K562 (cell line): ENCODE results near the gene BCAM. TPM values are rescaled to one million over a fixed set of nuclear protein-coding genes. Genes with fewer than 3 reads are reported as not detected.
A peak's percentile ranks its signal among the peaks of the same experiment; 100 is the strongest.

Experiments
- ARID1B ChIP-seq: fragments of 450-650 bp; IDR thresholded peaks from 2 replicates; pipeline ENCODE4 v1.6.1; 2016; ENCODE audit warnings: antibody characterized with exemption, mild to moderate bottlenecking, inconsistent platforms
- BCL6 ChIP-seq: fragments of 250-450 bp; sonication (Bioruptor Pico); IDR thresholded peaks from 2 replicates; pipeline ENCODE4 v1.4.0; 2020
- CC2D1A ChIP-seq: fragments of 450-650 bp; IDR thresholded peaks from 2 replicates; pipeline ENCODE4 v1.6.1; 2017; ENCODE audit warnings: mild to moderate bottlenecking
- DEAF1 ChIP-seq: fragments of 450-650 bp; formaldehyde crosslinking; IDR thresholded peaks from 2 replicates; pipeline ENCODE4 v1.4.0; 2020; ENCODE audit warnings: mild to moderate bottlenecking, moderate library complexity
- DPF2 ChIP-seq: fragments of 450-650 bp; IDR thresholded peaks from 2 replicates; pipeline ENCODE4 v1.6.1; 2016
- ESRRA ChIP-seq: fragments of 450-650 bp; IDR thresholded peaks from 2 replicates; pipeline ENCODE4 v1.6.1; 2014; ENCODE audit warnings: low read depth, mild to moderate bottlenecking, moderate library complexity, borderline replicate concordance
- FOXK2 ChIP-seq, 2 experiments: fragments of 450-650 bp; IDR thresholded peaks in 1 of 2; conservative IDR thresholded peaks in 1 of 2; 2 replicates each; pipeline ENCODE4 v1.6.1; 2016; ENCODE audit warnings: low read depth in 2 of 2, mild to moderate bottlenecking in 1 of 2
- HDAC2 ChIP-seq: fragments of 450-650 bp; IDR thresholded peaks from 2 replicates; pipeline ENCODE4 v1.6.1; 2016; ENCODE audit warnings: mild to moderate bottlenecking
- LCOR ChIP-seq: sonication (generic); formaldehyde crosslinking; IDR thresholded peaks from 2 replicates; pipeline ENCODE4 v1.8.0; 2022; ENCODE audit warnings: mild to moderate bottlenecking, missing genetic modification reagents
- MED1 ChIP-seq: sonication (generic); formaldehyde crosslinking; IDR thresholded peaks from 2 replicates; pipeline ENCODE4 v1.8.1; 2023; ENCODE audit warnings: missing genetic modification reagents, borderline replicate concordance
- MNT ChIP-seq, 2 experiments: fragments of 450-650 bp; conservative IDR thresholded peaks; 2 replicates each; pipeline ENCODE4 v1.6.1; 2017; ENCODE audit warnings: mild to moderate bottlenecking in 2 of 2, moderate library complexity in 2 of 2
- MTA3 ChIP-seq: fragments of 450-650 bp; formaldehyde crosslinking; IDR thresholded peaks from 2 replicates; pipeline ENCODE4 v1.6.1; 2017; ENCODE audit warnings: mild to moderate bottlenecking, borderline replicate concordance
- MYC ChIP-seq, 2 experiments: fragments of 250-450 bp in 1 of 2; sonication (Bioruptor Pico) in 1 of 2; IDR thresholded peaks; 2 replicates each; pipeline versions ENCODE4 v1.5.1 to v1.6.1; 2012 to 2021; ENCODE audit warnings: low read depth in 2 of 2, borderline replicate concordance in 1 of 2, improper control_type of control experiment in 1 of 2, low read length in 1 of 2, mild to moderate bottlenecking in 1 of 2, moderate library complexity in 1 of 2
- NR2C1 ChIP-seq, 2 experiments: fragments of 450-650 bp; IDR thresholded peaks; 2 replicates each; pipeline ENCODE4 v1.6.1; 2017; ENCODE audit warnings: mild to moderate bottlenecking in 2 of 2, antibody characterized with exemption in 1 of 2, inconsistent platforms in 1 of 2, missing compliant biosample characterization in 1 of 2, missing genetic modification characterization in 1 of 2
- NRF1 ChIP-seq, 2 experiments: fragments of 450-650 bp; IDR thresholded peaks in 1 of 2; conservative IDR thresholded peaks in 1 of 2; 2 replicates each; pipeline ENCODE4 v1.6.1; 2014; ENCODE audit warnings: mild to moderate bottlenecking in 2 of 2
- PHF20 ChIP-seq: fragments of 450-650 bp; IDR thresholded peaks from 2 replicates; pipeline ENCODE4 v1.6.1; 2018; ENCODE audit not compliant: partially characterized antibody
- POLR3A ChIP-seq: IDR thresholded peaks from 2 replicates; pipeline ENCODE4 v1.6.1; 2011; ENCODE audit warnings: borderline replicate concordance, mild to moderate bottlenecking, moderate library complexity; ENCODE audit not compliant: insufficient read length, insufficient read depth; ENCODE audit errors: extremely low read depth
- RFX5 ChIP-seq: IDR thresholded peaks from 2 replicates; pipeline ENCODE4 v1.6.1; 2011; ENCODE audit warnings: low read depth, mild to moderate bottlenecking, improper control_type of control experiment, low read length
- SMC3 ChIP-seq: conservative IDR thresholded peaks from 2 replicates; pipeline ENCODE4 v1.6.1; 2011; ENCODE audit warnings: low read depth, low read length, improper control_type of control experiment; ENCODE audit not compliant: insufficient read depth
- TEAD4 ChIP-seq, 2 experiments: sonication (generic) in 1 of 2; formaldehyde crosslinking in 1 of 2; IDR thresholded peaks; 2 replicates each; pipeline versions ENCODE4 v1.6.1 to v1.8.0; 2012 to 2022; ENCODE audit warnings: borderline replicate concordance in 1 of 2, inconsistent platforms in 1 of 2, low read length in 1 of 2, mild to moderate bottlenecking in 1 of 2, missing genetic modification reagents in 1 of 2
- TFAP4 ChIP-seq: sonication (generic); formaldehyde crosslinking; IDR thresholded peaks from 2 replicates; pipeline ENCODE4 v1.8.0; 2022; ENCODE audit warnings: missing genetic modification reagents, mild to moderate bottlenecking, moderate library complexity, borderline replicate concordance
- ZNF253 ChIP-seq: fragments of 250-450 bp; sonication (Bioruptor Pico); conservative IDR thresholded peaks from 2 replicates; pipeline ENCODE4 v1.6.1; 2021; ENCODE audit warnings: mild to moderate bottlenecking
- ZNF384 ChIP-seq: IDR thresholded peaks from 2 replicates; pipeline ENCODE4 v1.6.1; 2012; ENCODE audit warnings: low read depth, low read length, improper control_type of control experiment
- ZNF583 ChIP-seq: fragments of 250-450 bp; sonication (Bioruptor Pico); IDR thresholded peaks from 2 replicates; pipeline ENCODE4 v1.4.0; 2020
- polyA plus RNA-seq, 8 experiments: library from polyadenylated mRNA; depleted of rRNA in 4 of 8; stranded (reverse) in 5 of 8; unstranded in 3 of 8; fragments of >200 nt; fragmentation: Nextera tagmentation in 2 of 8; fragmentation: Illumina TruSeq in 1 of 8; extraction: Ambion mirVana in 2 of 8; extraction: Trizol in 1 of 8; gene quantifications; 2 replicates each; pipeline versions ENCODE4 v1.2.1 to v1.2.3, GENCODE V29; 2011 to 2014; ENCODE audit warnings: inconsistent platforms in 1 of 8, missing spikeins in 1 of 8
- total RNA-seq, 7 experiments: library from RNA; depleted of rRNA in 6 of 7; stranded (reverse); fragments of >200 nt in 6 of 7; fragmentation: Illumina TruSeq in 2 of 7; extraction: Trizol in 2 of 7; gene quantifications; 2 replicates each; pipeline versions ENCODE4 v1.2.1 to v1.2.3, GENCODE V29; 2011 to 2021; ENCODE audit warnings: low replicate concordance in 1 of 7

BCAM gene
- total and polyA plus RNA-seq, 9 of the 15 experiments (the other 6 are each of a cell fraction or from before 2014, with no cell fraction given) = 0.07 to 1.3 (median 0.33) TPM; not detected in 2

- TF ChIP-seq ESRRA = peak; percentile 70; the same call in 1 of the 2 replicates
- peak; percentile 59 for TF ChIP-seq MYC (IDR thresholded peaks at IDR 0.05; ENCODE audit: low read depth, low read length)
- TF ChIP-seq MYC (CRISPR knock-in tag; IDR thresholded peaks at IDR 0.05; ENCODE audit: borderline replicate concordance, low read depth) = no peak
- peak; percentile 66 for TF ChIP-seq ZNF384
- TF ChIP-seq SMC3 = peak; percentile 94
- TF ChIP-seq NRF1 (conservative IDR thresholded peaks at IDR 0.05 in 1 of 2, IDR thresholded peaks at IDR 0.05 in 1 of 2) = peak in 1 of 2 experiments; percentile 39; a peak in 2 of 4 replicates
- TF ChIP-seq ZNF583 (CRISPR knock-in tag) = no peak
- TF ChIP-seq ZNF253 (CRISPR knock-in tag) = no peak
- TF ChIP-seq MED1 = no peak
- peak; percentile 13; the same call in 1 of the 2 replicates for TF ChIP-seq ARID1B
- no peak for TF ChIP-seq PHF20
- 0 out of 2 replicates have a peak, but pooled peaks have one; percentile 10 for TF ChIP-seq MTA3
- TF ChIP-seq TFAP4 (CRISPR knock-in tag) = peak; percentile 49; the same call in 1 of the 2 replicates
- no peak for TF ChIP-seq BCL6 (CRISPR knock-in tag)
- no peak for TF ChIP-seq POLR3A
- TF ChIP-seq TEAD4 (IDR thresholded peaks at IDR 0.05; ENCODE audit: low read length) = 0 out of 2 replicates have a peak, but pooled peaks have one; percentile 6
- no peak for TF ChIP-seq TEAD4 (CRISPR knock-in tag; IDR thresholded peaks at IDR 0.05; ENCODE audit: borderline replicate concordance)
- peak; percentile 87 for TF ChIP-seq CC2D1A
- 0 out of 4 replicates have a peak, but pooled peaks of 1 of the 2 experiments have one; percentile 23 for TF ChIP-seq FOXK2 (conservative IDR thresholded peaks at IDR 0.05 in 1 of 2, IDR thresholded peaks at IDR 0.05 in 1 of 2; ENCODE audit: low read depth in 2 of 2)
- TF ChIP-seq DPF2 = peak; percentile 29; the same call in 1 of the 2 replicates
- peak; percentile 28 to 46; a peak in 3 of 4 replicates for TF ChIP-seq MNT (conservative IDR thresholded peaks at IDR 0.05)
- 0 out of 2 replicates have a peak, but pooled peaks have one; percentile 35 for TF ChIP-seq LCOR (CRISPR knock-in tag)
- TF ChIP-seq NR2C1 (IDR thresholded peaks at IDR 0.05) = peak; percentile 21; the same call in 1 of the 2 replicates
- TF ChIP-seq NR2C1 (tag; IDR thresholded peaks at IDR 0.05) = no peak
- no peak for TF ChIP-seq RFX5
- TF ChIP-seq DEAF1 = peak; percentile 88
- TF ChIP-seq HDAC2 = 0 out of 2 replicates have a peak, but pooled peaks have one; percentile 15
Observed at GRCh38 chr19:44770550-44771257, 38.2 kb upstream of the BCAM start (continued).
